NCI-H524 (cell line): ENCODE data around the gene KCNG4.
A peak's percentile ranks its signal among the peaks of the same experiment; 100 is the strongest.

ENCODE experiments used
- DNase-seq, 2 experiments: peaks; one replicate each; lab custom pipeline; 2025; lab: John Stamatoyannopoulos, UW

Gene KCNG4

GRCh38 chr16:84183572-84183875, 56.3 kb downstream of the KCNG4 start:
- no peak for DNase-seq

GRCh38 chr16:84182680-84183571, 56.9 kb downstream of the KCNG4 start:
- no peak for DNase-seq

DNA sequence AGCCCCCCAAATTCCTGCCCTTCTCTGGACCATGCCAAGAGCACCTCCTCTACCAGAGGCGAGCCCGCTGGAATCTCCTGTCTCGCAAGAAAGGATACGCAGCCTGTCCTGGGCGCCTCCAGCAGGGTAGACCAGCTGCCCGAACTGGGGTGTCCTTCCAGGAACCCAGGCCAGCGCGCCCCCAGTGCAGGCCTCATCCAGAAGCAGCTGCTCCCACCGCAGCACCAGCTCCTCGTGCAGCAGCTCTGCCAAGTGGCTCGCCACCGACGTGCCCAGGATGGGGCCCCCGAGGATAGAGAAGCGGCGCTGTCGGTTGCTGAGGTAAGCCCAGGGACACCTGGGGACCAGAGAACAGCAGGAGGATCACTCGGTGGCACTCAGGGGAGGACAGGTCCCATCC, 57.7 kb downstream of the KCNG4 start:
- no peak for DNase-seq

DNA sequence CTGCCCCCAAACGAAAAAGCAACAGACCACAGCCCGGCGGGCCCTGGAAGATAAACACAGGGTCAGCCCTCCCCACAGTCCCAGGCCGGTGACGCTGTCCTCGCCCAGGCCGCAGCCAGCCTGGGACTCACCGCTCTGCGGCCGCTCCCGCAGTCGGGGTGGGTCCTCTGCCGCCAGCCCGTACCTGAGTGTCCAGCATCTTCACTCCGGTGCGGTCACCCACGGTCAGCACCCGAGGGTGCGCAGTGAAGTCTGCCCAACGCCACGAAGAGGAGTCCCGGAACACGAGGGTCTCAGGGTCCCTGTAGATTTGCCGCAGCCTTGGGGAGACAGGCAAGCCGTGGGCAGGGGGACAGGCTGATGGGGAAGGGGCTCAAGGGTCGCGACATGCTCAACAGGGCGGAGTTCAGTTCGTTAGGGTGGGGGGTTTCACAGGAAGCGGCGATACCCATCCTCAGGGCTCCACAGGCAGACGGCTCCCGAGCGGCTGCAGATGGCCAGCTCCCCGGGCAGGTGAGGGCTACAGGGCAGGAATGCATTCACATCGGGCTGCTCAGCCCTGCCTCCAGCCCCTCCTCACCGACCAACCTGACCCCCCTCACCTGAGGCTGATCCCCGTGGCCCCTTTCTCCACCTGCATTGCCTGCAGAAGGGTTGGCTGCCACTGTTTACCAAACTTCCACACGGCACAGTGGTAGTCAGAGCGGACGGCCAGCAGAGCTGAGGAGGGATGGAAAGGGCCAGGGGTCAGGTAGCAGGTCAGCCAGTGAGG, 58.5 kb downstream of the KCNG4 start:
- DNase-seq = no peak

DNA sequence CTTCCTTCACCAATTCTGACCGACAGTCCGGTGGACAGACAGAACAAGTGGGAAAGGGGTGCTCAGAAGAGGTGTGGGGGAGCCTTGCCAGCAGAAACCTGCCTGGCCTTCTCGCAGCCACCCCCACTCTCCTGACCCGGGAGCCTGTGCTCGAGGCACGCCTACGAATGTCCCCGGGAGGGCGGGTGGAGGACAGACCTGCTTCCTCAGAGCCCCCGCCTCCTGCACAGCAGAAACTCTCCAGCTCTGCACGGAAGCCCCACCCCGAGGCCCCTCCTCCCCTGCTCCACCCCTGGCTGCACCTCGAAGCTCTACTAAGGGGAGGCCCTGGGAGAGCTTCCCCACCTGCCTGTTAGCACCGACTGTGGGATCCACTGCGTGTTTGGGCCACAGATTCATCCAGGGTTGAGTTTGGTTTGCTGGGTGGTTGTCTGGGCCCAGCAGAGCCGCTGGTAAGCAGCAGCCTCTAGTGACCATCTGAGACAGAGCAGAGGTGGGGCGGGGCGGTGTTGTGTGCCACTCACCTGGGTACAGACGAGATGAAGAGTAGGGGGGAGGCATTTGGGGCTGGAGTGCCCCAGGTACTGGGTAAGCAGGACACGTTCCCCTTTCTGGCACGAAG, 59.2 kb downstream of the KCNG4 start:
- DNase-seq = no peak

DNA sequence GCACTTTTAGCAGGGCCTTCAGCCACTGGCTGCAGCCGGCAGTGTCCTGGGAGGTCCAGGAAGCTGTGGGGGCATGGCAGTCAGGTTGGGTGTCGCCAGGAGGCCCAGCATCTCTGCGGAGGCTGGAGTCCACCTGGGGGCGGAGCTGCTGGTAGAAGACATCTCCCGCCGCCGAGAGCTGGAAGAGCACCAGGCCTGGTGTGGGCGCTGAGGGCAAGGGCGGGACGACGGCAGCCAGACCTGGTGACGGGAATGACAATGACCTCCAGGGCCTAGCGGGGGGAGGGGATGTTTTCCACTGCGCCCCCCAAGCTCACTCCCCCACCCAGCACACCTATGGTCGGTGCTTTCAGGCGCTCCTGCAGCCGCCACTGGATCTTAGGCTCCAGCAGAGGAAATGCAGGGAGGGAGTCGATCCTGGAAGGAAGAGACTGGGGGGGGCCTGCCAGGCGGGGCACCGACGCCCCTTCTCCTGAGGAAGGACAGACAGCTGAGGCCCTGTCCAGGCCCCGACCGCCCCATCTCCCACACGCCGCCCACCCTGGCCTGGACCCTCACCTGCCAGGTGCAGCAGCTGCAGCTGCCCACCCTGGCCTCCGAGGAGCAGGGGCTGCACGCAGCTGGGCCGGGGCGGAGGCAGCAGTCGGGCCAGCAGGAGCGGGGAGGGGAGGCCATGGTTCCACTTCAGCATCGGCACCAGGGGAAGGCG, 60.0 kb downstream of the KCNG4 start:
- no peak for DNase-seq

DNA sequence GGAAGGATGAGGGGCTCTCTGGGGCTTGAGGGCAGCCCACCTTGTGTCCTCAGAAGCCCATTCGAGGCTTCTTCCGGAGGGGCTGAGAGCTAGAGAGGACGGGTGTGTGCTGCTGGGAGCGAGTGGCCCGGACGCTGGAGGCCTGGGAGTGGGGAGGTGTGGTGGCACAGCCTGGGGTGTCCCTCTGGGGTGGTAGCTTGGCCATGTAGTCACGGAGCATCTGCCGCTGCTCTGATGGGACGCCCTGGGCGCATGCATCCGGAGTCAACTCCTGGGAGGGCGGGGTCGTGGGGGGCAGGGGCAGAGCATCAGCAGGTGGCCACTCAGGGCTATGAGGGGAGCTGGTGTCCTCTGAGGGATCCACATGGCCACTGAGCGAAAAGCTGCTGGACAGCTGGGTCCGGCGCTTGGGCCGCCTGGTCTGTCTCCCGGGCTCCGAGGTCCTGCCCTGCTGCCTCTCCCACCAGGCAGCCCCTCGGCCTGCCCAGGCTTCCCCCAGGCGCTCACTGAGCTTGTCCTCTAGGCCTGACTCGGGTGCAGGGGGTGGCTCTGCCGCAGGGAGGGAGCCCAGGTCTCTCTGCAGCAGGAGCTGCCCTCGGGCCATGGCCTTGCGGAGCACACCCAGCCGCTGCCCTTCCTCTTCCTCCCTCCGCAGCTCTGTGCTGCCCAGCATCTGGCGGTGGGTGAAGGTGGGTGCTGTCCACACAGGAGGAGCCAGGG, 60.8 kb downstream of the KCNG4 start:
- DNase-seq = no peak

DNA sequence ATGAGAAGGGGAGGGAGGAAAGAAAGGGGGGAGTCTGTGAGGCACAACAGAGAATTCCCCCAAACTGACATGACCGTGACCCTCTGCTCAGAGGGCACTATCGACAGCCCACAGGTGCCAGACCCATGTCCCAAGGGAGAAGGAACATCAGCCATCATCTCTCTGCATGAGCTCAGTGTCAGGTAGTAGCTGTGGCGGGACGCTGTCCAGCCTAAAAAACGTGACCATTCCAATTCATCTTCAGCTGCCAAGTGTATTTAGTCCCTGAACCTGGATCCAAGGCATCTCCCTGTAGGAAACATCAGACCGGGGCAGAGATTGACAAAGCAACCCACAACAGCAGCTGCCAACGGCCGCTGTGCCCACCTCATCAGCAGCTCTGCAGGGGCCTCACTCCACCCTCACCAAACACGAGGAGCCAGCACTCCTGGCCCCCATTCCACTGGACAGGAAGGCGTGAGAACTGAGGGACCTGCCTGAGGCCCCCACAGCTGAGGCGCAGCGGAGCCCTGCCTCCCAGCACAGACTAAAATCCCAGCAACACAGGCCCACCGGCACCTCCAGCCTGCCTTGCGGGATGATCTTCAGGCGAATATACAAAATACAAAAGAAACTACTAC, 61.6 kb downstream of the KCNG4 start:
- DNase-seq = no peak

- no peak for DNase-seq
These were observed 62.1 kb downstream of the KCNG4 start for GRCh38 chr16:84177741-84178073.

- no peak for DNase-seq
These were observed 63.4 kb downstream of the KCNG4 start for GRCh38 chr16:84176192-84177053.

DNA sequence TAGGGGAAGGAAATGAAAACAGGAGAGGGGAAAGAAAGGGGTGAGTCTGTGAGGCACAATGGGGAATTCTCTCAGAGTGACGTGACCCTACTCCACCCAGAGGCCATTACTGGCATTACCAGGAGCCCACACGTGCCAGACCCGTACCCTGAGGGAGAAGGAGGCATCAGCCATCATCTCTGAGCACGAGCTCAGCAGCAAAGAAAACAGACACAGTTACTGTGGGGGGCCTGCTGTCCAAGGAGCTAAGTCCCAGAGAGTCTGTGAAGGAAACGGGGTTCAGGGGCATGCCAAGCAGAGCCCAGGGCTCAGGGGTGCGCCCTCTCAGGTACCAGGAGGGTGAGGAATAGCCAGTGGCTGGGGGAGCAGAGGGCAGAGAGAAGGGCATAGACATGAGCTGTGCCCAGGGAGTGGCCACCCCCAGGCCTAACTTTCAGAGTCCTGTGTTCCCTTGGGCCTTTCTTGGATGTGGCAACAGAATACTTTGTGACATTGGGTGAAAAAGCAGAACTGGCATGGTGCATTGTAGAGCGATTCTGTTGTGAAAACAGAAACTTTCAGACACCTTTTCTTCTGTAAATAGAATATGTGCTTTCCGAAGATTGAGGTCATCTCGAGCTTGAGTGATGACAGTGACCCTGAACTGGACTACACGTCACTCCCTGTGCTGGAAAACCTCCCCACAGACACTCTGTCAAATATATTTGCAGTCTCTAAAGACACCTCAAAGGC, 64.3 kb downstream of the KCNG4 start:
- peak; percentile 40 to 70 for DNase-seq

DNA sequence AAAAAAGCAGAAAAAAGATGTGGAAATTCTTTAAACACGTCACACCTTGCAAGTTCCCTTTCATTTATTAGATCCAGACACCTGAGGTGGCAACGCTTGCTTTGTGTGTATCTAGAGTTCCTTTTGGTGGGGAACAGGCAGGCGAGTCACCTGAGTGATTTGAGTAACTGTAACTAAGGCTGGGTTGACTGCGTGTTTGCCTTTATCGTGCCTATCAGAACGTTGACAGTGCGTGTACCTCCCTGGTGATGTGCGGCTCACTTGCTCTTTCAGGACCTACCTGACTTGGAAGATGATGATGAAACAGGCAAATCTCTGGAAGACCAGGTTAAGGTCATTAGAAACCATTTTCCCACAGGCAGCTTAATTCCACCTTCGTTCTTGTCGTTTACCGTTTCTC, 65.4 kb downstream of the KCNG4 start:
- DNase-seq = no peak

DNA sequence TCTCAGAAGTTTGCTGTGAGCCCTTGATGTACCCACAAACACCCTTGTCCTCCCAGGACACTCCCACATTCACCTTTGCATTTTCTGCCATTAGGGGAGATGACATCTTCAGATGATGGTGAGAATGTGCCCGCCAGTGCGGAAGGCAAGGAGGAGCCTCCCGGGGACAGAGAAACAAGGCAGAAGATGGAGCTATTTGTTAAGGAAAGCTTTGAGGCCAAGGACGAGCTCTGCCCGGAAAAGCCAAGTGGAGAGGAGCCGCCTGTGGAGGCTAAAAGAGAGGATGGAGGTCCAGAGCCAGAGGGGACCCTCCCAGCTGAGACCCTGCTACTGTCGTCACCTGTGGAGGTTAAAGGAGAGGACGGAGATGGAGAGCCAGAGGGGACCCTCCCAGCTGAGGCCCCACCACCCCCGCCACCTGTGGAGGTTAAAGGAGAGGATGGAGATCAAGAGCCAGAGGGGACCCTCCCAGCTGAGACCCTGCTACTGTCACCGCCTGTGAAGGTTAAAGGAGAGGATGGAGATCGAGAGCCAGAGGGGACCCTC, 70.0 kb downstream of the KCNG4 start:
- DNase-seq = no peak
